ENCODE data around the gene RPS25. TPM values are rescaled to one million over a fixed set of nuclear protein-coding genes. Genes with fewer than 3 reads are reported as not detected.

Gene RPS25
- total RNA-seq (2022; extraction: Qiagen RNA extraction), result 753 to 1,094 TPM (median 792 TPM) in 5 replicates

DNA sequence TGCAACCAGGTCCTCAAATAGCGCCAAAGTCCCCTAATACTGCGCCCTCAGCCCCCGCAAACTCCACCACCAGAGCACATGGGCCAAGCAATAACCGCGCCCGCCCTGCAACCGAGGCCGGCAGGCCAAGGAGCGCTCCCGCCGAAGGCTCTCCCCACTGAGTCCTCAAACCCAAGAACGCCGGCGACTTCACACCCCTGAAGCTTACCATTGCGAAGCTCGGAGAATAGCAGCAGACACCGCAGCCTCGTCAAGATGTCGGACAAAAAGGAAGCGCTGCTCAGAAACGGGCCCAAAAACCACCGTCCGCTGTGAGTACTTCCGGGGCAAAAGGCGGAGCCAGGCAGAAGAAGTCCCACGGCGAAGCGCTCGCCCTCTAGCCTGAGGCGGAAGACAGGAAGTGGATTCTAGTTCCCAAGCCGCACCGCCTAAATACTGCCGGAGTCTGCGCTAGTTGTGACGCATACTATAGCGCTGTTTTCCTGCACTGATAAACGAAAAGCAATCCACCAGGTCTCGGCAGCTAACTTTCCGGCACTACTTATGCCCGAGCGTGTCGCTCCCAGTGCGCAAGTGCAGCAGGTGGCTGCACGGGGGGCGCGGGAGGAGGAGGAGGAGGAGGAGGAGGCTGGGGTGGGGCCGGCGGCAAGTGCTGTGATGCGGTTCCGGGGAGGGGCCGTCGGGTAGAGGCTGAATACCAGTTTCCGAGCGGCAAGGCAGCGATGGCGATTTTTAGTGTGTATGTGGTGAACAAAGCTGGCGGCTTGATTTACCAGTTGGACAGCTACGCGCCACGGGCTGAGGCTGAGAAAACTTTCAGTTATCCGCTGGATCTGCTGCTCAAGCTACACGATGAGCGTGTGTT is at the start of gene RPS25, which contains the start of gene TRAPPC4:
Gene RPS25 (minus strand): TSS at position 270 of the 865 bp plus-strand sequence. CDS start 59 bp downstream, at position 211.
Gene TRAPPC4 (plus strand): TSS at position 693 of the 865 bp plus-strand sequence. CDS start 30 bp downstream, at position 723.

DNA sequence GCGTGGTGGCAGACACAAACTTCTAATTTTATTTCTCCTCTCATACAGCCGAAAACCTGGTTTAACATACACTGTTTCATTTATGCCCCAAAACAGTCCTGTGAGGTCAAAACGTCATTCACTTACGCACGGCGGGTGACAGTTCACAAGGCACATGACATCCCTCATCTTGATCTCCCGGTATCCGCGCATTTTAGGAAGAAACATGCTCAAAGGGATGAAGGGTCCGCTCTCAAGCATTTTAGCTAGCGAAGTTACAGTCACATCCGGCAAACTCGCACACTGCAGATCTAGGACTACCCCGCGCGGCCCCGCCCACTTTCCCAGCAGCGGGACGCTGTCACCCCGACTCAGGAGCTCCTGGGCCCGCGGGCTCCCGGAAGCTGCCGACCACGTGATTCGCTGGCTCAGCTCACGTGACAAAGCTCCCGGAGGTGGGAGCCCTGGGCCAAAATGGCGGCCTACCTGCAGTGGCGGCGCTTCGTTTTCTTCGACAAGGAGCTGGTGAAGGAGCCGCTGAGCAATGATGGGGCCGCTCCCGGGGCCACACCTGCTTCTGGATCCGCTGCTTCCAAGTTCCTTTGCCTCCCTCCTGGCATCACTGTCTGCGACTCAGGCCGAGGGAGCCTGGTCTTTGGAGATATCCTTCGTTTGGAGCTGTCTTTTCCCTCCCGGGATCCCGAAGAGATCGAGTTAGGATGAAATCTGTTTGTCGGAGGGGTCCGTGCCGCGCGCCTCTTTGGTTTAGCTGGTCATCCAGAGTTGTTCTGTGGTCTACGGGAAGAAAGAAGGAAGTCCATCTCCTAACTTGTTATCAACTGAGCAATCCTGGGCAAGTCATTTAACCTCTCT is 49.5 kb upstream of the RPS25 start, which contains the start of gene VPS11:
Gene VPS11 (plus strand): TSS at position 448 of the 852 bp plus-strand sequence. CDS start 6 bp downstream, at position 454.

DNA sequence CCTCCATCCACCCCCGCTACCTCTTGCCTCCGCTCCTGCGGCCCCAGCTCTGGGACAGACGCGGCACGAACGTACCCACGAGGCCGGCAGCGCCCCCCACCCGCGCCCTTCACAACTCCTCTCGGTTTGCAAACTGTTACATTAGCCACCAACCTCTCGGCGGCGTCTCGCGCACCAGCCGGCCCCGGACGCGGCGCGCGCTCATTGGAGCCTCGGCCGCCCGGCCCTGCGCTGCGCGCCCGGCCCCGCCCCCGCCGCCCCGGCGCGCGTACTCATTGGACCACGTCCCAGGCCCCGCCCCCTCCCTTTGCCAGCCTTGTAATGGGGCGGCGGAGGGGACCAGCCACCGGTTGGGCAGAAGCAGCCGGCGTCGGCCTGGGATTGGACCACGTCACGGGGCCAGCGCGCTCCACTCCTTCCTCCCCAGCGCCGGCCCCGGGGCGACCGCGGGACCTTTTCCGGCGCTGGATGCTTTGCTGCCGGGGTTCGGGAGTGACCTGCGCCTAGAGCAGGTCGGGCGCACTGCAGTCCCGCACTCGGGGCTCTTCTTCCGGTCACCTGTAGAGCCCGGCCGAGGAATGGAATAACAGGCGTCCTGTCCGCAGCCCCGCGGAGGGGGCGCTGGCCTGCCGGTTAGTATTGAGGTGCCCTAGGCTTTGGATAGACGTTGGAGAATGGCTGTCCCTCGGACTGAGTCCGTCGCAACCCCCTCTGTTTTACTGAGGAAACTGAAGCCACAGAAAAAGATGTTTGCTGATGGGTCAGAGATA is 39.0 kb upstream of the RPS25 start, which contains the start of gene HYOU1:
Gene HYOU1 (minus strand): TSS at position 206 of the 770 bp plus-strand sequence. CDS start 1,045 bp downstream, outside the sequence.

DNA sequence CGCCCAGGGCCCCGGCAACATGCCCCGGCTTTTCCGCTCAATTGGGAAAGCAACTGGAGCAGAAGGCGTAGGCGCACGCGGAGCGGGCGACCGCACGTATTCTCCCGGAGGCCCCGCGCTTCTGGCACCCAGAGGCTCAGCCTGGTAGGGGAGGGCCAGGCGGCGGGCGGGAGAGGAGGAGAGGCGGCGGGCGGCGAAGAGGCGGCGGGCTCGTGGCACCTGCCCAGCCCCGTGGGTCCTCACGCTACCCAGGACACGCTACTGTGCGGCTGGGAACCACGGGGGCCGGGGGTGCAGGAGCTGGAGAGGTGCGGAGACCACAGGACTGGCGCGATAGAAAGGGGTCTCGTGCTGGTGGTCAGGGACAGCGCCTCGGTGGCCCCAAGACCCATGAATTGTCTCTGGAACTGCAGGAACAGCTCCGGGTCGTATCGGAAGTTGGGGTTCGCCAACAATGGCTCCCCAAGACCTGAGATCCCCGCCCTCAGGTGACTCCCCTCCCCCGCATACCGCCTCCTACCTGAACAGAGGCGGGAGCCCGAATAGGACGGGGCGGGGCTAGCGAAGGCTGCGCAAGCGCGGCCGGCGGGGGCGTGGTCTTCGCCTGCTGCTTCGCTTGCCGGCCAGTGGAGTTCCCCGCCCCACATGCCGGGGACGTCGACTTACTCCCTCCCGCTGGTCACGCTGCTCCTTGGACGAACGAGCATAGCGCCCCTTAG is 12.3 kb upstream of the RPS25 start, which contains the start of gene SLC37A4:
Gene SLC37A4 (minus strand): TSS at position 549 of the 719 bp plus-strand sequence.

DNA sequence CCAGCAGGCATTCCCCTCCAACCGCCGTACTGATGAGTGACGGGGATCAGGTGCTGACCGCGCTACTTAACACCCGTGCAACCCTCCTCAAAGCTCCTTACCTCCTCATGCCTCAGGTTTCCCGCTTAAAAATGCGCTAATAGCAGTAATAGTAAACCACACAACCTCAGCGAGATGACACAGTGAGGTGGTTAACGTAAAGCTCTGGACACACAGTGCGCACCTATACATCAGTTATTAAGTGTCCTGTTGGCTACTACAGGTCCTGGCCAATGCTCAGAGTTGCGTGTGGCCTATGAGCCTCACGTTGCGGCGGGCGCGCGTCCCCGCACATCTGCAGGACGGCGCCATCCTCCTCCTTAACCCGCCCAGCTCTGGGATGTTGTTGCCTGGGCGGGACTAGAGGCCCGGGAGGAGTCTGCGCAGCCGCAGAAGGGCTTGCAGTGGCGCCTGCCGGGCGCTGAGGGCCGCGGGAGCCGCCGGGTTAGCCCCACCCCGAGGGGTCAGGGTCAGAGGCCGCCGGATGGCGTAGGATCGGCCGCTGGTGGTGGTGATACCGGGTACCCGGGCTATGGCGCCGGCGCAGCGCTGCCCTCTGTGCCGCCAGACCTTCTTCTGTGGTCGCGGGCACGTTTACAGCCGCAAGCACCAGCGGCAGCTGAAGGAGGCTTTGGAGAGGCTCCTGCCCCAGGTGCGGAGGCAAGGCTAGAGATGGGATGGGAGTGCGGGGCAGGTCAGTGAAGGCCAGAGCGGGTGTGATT is 20.3 kb downstream of the RPS25 start, which contains the start of gene CENATAC:
Gene CENATAC (plus strand): TSS at position 512 of the 761 bp plus-strand sequence. CDS start 60 bp downstream, at position 572.

DNA sequence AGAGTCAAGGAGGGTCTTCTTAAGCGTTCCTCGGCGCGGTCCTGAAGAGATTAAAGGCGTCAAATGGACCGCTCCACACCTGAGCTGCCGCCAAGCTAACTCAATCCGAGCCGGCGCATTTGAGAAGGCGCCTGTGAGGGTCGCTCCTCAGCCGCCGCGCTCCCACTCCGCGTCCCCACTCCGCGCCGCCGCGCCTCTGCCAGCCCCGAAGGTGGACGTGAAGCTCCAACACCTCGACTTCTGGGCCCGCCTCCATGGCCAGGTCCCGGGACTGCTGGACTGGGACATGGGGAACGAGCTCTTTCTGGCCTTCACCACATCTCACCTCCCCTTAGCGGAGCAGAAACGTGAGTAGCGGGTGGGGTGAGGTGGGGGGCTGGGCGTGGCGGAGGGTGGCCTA is 46.5 kb downstream of the RPS25 start, which contains the start of gene FOXR1:
Gene FOXR1 (plus strand): TSS at position 116 of the 400 bp plus-strand sequence. CDS start 171 bp downstream, at position 287.

Other genes with a start within 250 kb of the RPS25 start
- gene DDX6, start 227.2 kb downstream of the RPS25 start, total RNA-seq (2022; extraction: Qiagen RNA extraction), result 20.8 to 32.4 TPM (median 21.6 TPM) in 5 replicates
- 0.07 to 0.13 TPM (median 0.11 TPM) in 5 replicates for gene CXCR5, start 134.5 kb downstream of the RPS25 start, total RNA-seq (2022; extraction: Qiagen RNA extraction)
- 81.3 to 173 TPM (median 148 TPM) in 5 replicates for gene BCL9L, start 92.4 kb downstream of the RPS25 start, total RNA-seq (2022; extraction: Qiagen RNA extraction)
- 0.35 to 1.1 TPM (median 0.91 TPM) in 5 replicates for gene UPK2, start 62.0 kb downstream of the RPS25 start, total RNA-seq (2022; extraction: Qiagen RNA extraction)
- gene FOXR1, start 46.6 kb downstream of the RPS25 start, total RNA-seq (2022; extraction: Qiagen RNA extraction), result not detected in 5 replicates
- 11.1 to 18.7 TPM (median 12.0 TPM) in 5 replicates for gene CENATAC, start 20.2 kb downstream of the RPS25 start, total RNA-seq (2022; extraction: Qiagen RNA extraction)
- 59.1 to 74.1 TPM (median 64.7 TPM) in 5 replicates for gene TRAPPC4, start 423 bp upstream of the RPS25 start, total RNA-seq (2022; extraction: Qiagen RNA extraction)
- gene SLC37A4, start 12.5 kb upstream of the RPS25 start, total RNA-seq (2022; extraction: Qiagen RNA extraction), result 9.6 to 12.1 TPM (median 10.8 TPM) in 5 replicates
- 40.0 to 49.6 TPM (median 48.0 TPM) in 5 replicates for gene HYOU1, start 38.9 kb upstream of the RPS25 start, total RNA-seq (2022; extraction: Qiagen RNA extraction)
- 10.0 to 16.0 TPM (median 12.4 TPM) in 5 replicates for gene VPS11, start 49.5 kb upstream of the RPS25 start, total RNA-seq (2022; extraction: Qiagen RNA extraction)
- gene HMBS, start 66.5 kb upstream of the RPS25 start, total RNA-seq (2022; extraction: Qiagen RNA extraction), result 46.5 to 54.4 TPM (median 50.2 TPM) in 5 replicates
- 34.2 to 44.0 TPM (median 39.7 TPM) in 5 replicates for gene DPAGT1, start 83.5 kb upstream of the RPS25 start, total RNA-seq (2022; extraction: Qiagen RNA extraction)
- gene C2CD2L, start 89.0 kb upstream of the RPS25 start, total RNA-seq (2022; extraction: Qiagen RNA extraction), result 5.4 to 7.9 TPM (median 5.9 TPM) in 5 replicates
- 10.7 to 12.8 TPM (median 12.0 TPM) in 5 replicates for gene HINFP, start 103.2 kb upstream of the RPS25 start, total RNA-seq (2022; extraction: Qiagen RNA extraction)
- 0.21 to 0.42 TPM (median 0.32 TPM) in 5 replicates for gene ABCG4, start 130.7 kb upstream of the RPS25 start, total RNA-seq (2022; extraction: Qiagen RNA extraction)
- gene NLRX1, start 150.4 kb upstream of the RPS25 start, total RNA-seq (2022; extraction: Qiagen RNA extraction), result 8.8 to 13.9 TPM (median 11.5 TPM) in 5 replicates
- gene NHERF4, start 167.1 kb upstream of the RPS25 start, total RNA-seq (2022; extraction: Qiagen RNA extraction), result 0.13 to 0.44 TPM (median 0.23 TPM) in 5 replicates
- 6.0 to 9.8 TPM (median 8.4 TPM) in 5 replicates for gene CBL, start 188.0 kb upstream of the RPS25 start, total RNA-seq (2022; extraction: Qiagen RNA extraction)